Spleen (tissue), 11 donors: ENCODE measurements around the gene DMD. TPM values are rescaled to one million over a fixed set of nuclear protein-coding genes. Genes with fewer than 3 reads are reported as not detected.

ENCODE experiments used
- DNase-seq: peaks from one replicate; pipeline ENCODE4 v3.0.0-alpha.2; 2020
- H3K27ac ChIP-seq, 8 donors: fragments of 200-600 bp; sonication (generic) in 7 of 8; 1 replicate in 4 of 8; 2 replicates in 4 of 8; pipeline versions ENCODE4 v1.5.0 to v1.8.0; 2016 to 2021; ENCODE audit warnings: inconsistent platforms in 4 of 8, mild to moderate bottlenecking in 4 of 8, moderate library complexity in 1 of 8
- H3K27me3 ChIP-seq, 7 donors: fragments of 200-600 bp; sonication (generic) in 6 of 7; replicated peaks in 1 of 7; 1 replicate in 4 of 7; 2 replicates in 3 of 7; pipeline versions ENCODE4 v1.5.0 to v1.8.0; 2016 to 2021; ENCODE audit warnings: inconsistent platforms in 3 of 7, mild to moderate bottlenecking in 1 of 7
- H3K36me3 ChIP-seq, 6 donors: fragments of 200-600 bp; sonication (generic) in 5 of 6; 1 replicate in 4 of 6; 2 replicates in 2 of 6; pipeline versions ENCODE4 v1.5.0 to v1.8.0; 2016 to 2021; ENCODE audit warnings: inconsistent platforms in 2 of 6
- H3K4me1 ChIP-seq, 6 donors: fragments of 200-600 bp; sonication (generic) in 5 of 6; 1 replicate in 3 of 6; 2 replicates in 3 of 6; pipeline versions ENCODE4 v1.5.0 to v1.8.0; 2016 to 2021; ENCODE audit warnings: inconsistent platforms in 3 of 6
- H3K4me3 ChIP-seq, 8 donors: fragments of 200-600 bp; sonication (generic) in 7 of 8; 1 replicate in 4 of 8; 2 replicates in 4 of 8; pipeline versions ENCODE4 v1.5.0 to v1.8.0; 2016 to 2021; ENCODE audit warnings: inconsistent platforms in 4 of 8, mild to moderate bottlenecking in 4 of 8, moderate library complexity in 2 of 8
- H3K9me3 ChIP-seq, 8 donors: fragments of 200-600 bp; sonication (generic) in 7 of 8; 1 replicate in 4 of 8; 2 replicates in 4 of 8; pipeline versions ENCODE4 v1.5.0 to v1.8.0; 2016 to 2021; ENCODE audit warnings: inconsistent platforms in 4 of 8
- POLR2A ChIP-seq, 3 donors: fragments of 450-650 bp; IDR thresholded peaks; one replicate each; pipeline ENCODE4 v1.5.1; 2017; ENCODE audit warnings: antibody characterized with exemption in 3 of 3, mild to moderate bottlenecking in 1 of 3
- POLR2AphosphoS5 ChIP-seq, 3 donors: sonication (generic); formaldehyde crosslinking; IDR thresholded peaks; one replicate each; pipeline ENCODE4 v1.5.1; 2017; ENCODE audit warnings: antibody characterized with exemption in 3 of 3
- WGBS, 5 donors: extraction: QIAGEN DNeasy Blood & Tissue Kit in 3 of 5; methylation state at CpG; one replicate each; pipeline versions ENCODE4 v1.1.5 to v1.1.7; 2013 to 2018; 5-methylcytosine and 5-hydroxymethylcytosine counted together
- intact Hi-C: fragments of 100-400 bp; cut with DNase I; formaldehyde crosslinking; loops from one replicate; pipeline ENCODE4 v1.15.0; 2023; ENCODE audit warnings: low total_unique reads
- polyA plus RNA-seq, 3 donors: library from polyadenylated mRNA; stranded (reverse); fragments of 200-250 nt; gene quantifications; one replicate each; pipeline ENCODE4 v1.2.1, GENCODE V29; 2013
- total RNA-seq, 7 donors: library from RNA; depleted of rRNA in 3 of 7; stranded (reverse); fragments of >200 nt in 3 of 7; fragmentation: NEBNext Ultra II Directional in 4 of 7; extraction: Animal tissue kit (Norgen Biotek cat#: 25700) in 4 of 7; gene quantifications; one replicate each; pipeline versions ENCODE4 v1.1.0 to v1.2.1, GENCODE V29; 2016 to 2021
- TF ChIP-seq, protein P1 (sequence below), 11 experiments: fragments of 200-600 bp in 7 of 11; fragments of 450-650 bp in 4 of 11; sonication (generic) in 4 of 11; IDR thresholded peaks in 8 of 11; conservative IDR thresholded peaks in 3 of 11; 1 replicate in 7 of 11; 2 replicates in 4 of 11; pipeline versions ENCODE4 v1.4.0 to v1.8.0; 2016 to 2021; ENCODE audit warnings: antibody characterized with exemption in 11 of 11, inconsistent platforms in 4 of 11, mild to moderate bottlenecking in 1 of 11
- donor health status: healthy with polysubstance abuse.
- donor health status: DM: no; HTN: no; CAD: no; lungs with moderate emphysema.
- donor health status: DM: no; HTN: no; CAD: no.
- donor health status: Bipolar disorder and iron deficiency.
- donor health status: healthy.
- donor health status: DM: no; HTN: no; CAD: no.
- donor health status: DM: yes; HTN: yes; CAD: no.

DMD gene
- total and polyA plus RNA-seq, 10 donors = 1.3 to 11.3 (median 4.4) TPM

DNA sequence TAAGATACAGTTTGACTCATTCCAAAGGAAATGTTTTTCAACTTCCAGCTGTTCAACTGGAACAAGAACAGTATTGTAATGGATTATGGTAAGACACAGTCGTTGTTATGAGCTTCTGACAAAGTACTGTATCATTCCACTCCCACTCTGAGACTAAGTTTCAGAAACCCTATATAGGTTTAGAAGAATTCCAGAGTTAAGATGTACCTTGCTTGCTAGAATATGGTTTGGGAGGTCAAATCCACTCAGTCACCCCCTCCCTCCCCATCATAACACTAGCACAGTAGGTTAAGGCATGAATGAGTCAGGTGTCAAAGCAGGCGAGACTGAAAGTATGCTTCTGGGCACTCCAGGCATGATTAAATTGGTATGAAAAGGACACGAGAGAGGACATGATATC is 339.7 kb downstream of the DMD start:
- no peak overlapping the region for H3K27ac ChIP-seq
- intact Hi-C loops = no loop called here
- WGBS, 5 donors = 45 to 63% (median 52%) methylated on average over 3 of the region's 3 CpGs

DNA sequence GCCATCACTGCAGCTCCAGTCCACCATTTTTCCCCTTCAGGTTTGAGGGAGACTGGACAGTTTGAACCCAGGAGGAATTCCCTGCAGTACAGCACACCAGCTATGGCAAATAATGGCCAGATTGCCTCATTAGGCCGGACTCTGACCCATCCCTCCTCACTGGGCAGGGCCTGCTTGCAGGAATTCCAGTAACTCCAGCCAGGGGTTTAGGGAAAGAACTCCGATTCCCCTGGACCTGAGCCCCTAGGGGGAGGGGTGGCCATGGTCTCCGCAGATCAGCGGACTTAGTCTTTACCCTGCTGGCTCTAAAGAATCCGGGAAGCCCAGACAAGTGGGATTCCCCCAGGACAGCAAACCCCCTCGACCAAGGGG is 342.8 kb downstream of the DMD start:
- 64 to 82% (median 76%) methylated on average over 5 to 6 of the region's 6 CpGs; no CpG with 5 or more reads in 1 of the 5 donors for WGBS, 5 donors
- no peak for DNase-seq
- Histone ChIP-seq H3K36me3 (no peaks in the 10 kb centered on the region), H3K4me3 (no peak overlapping the region), H3K4me1 (no peaks in the 10 kb centered on the region), H3K27me3 (no peaks in the 10 kb centered on the region), H3K9me3 (no peaks in the 10 kb centered on the region), H3K27ac (no peak overlapping the region)
- TF ChIP-seq POLR2A (IDR thresholded peaks at IDR 0.05) = no peak
- TF ChIP-seq POLR2AphosphoS5 (IDR thresholded peaks at IDR 0.05) = no peak
- TF ChIP-seq, protein P1, sequence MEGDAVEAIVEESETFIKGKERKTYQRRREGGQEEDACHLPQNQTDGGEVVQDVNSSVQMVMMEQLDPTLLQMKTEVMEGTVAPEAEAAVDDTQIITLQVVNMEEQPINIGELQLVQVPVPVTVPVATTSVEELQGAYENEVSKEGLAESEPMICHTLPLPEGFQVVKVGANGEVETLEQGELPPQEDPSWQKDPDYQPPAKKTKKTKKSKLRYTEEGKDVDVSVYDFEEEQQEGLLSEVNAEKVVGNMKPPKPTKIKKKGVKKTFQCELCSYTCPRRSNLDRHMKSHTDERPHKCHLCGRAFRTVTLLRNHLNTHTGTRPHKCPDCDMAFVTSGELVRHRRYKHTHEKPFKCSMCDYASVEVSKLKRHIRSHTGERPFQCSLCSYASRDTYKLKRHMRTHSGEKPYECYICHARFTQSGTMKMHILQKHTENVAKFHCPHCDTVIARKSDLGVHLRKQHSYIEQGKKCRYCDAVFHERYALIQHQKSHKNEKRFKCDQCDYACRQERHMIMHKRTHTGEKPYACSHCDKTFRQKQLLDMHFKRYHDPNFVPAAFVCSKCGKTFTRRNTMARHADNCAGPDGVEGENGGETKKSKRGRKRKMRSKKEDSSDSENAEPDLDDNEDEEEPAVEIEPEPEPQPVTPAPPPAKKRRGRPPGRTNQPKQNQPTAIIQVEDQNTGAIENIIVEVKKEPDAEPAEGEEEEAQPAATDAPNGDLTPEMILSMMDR (IDR thresholded peaks at IDR 0.05 in 8 of 11, conservative IDR thresholded peaks at IDR 0.05 in 3 of 11) = no peak
- intact Hi-C loops = no loop called here

More for the DNA sequence above, 339.7 kb downstream of the DMD start:
- H3K9me3 ChIP-seq = no peaks in the 10 kb centered on the region
- TF ChIP-seq, protein P1 (IDR thresholded peaks at IDR 0.05 in 8 of 11, conservative IDR thresholded peaks at IDR 0.05 in 3 of 11) = no peak
- TF ChIP-seq POLR2A (IDR thresholded peaks at IDR 0.05) (no peak), POLR2AphosphoS5 (IDR thresholded peaks at IDR 0.05) (no peak)
- DNase-seq = no peak
- H3K27me3 ChIP-seq = no peaks in the 10 kb centered on the region
- H3K4me1 ChIP-seq = no peaks in the 10 kb centered on the region
- no peaks in the 10 kb centered on the region for H3K36me3 ChIP-seq
- no peak overlapping the region for H3K4me3 ChIP-seq

DNA sequence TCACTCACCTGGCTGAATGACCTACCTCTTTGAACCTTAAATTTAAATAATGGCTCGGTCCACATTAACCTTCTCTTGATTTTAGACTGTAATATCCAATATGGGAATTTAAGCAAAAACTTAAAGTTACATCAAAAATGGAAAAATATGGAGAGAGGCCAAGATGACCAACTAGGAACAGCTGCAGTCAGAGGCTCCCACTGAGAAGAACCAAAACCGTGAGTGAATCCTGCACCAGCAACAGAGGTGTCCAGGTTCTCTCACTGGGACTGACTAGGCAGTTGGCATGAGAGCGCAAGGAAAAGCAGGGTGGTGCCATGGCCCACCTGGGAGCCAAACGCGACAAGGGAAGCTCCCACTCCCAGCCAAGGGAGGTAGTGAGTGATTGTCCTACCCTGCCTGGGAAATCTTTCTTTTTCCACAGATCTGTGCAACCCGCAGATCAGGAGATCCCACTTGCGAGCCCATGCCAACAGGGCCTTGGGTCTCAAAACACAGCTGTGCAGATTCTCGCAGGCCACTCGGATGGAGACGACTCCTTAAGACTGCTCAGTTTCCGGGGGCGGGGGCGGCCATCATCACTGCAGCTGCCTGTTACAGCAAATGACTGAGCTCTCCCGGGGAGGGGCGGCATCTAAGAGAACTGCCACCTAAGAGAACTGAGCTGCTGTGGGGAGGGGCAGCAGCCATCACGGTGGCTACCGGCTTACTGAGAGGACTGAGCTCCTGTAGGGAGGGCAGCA is 343.4 kb downstream of the DMD start:
- no peaks in the 10 kb centered on the region for H3K36me3 ChIP-seq
- H3K27ac ChIP-seq = no peak overlapping the region
- H3K27me3 ChIP-seq = no peaks in the 10 kb centered on the region
- TF ChIP-seq POLR2AphosphoS5 (IDR thresholded peaks at IDR 0.05) (no peak), POLR2A (IDR thresholded peaks at IDR 0.05) (no peak)
- TF ChIP-seq, protein P1 (IDR thresholded peaks at IDR 0.05 in 8 of 11, conservative IDR thresholded peaks at IDR 0.05 in 3 of 11) = no peak
- WGBS, 5 donors = 78 to 96% (median 85%) methylated on average over 7 to 17 of the region's 17 CpGs
- H3K4me3 ChIP-seq = no peak overlapping the region
- intact Hi-C loops = no loop called here
- no peaks in the 10 kb centered on the region for H3K4me1 ChIP-seq
- no peaks in the 10 kb centered on the region for H3K9me3 ChIP-seq
- DNase-seq = no peak

DNA sequence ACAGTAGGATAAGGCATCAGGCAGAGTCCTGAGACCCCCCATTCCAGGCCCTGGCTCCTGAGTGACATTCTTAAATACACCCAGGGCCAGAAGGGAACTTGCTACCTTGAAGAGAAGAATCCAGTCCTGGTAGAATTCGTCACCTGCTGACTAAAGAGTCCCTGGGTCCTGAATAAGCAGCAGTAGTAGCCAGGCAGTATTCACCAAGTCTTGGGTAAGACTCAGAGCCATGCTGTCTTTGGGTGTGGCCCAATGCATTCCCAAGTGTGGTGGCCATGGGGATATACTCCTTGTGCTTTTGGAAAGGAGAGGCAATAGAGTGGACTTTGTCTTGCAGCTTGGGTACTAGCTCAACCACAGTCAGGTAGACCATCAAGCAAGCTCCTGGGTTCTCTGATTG is 359.1 kb downstream of the DMD start:
- TF ChIP-seq POLR2A (IDR thresholded peaks at IDR 0.05) (no peak), POLR2AphosphoS5 (IDR thresholded peaks at IDR 0.05) (no peak)
- TF ChIP-seq, protein P1 (IDR thresholded peaks at IDR 0.05 in 8 of 11, conservative IDR thresholded peaks at IDR 0.05 in 3 of 11) = no peak
- no peak for DNase-seq
- no peaks in the 10 kb centered on the region for H3K4me1 ChIP-seq
- H3K4me3 ChIP-seq = no peak overlapping the region
- 26 to 73% (median 43%) methylated on average over 1 of the region's 1 CpG for WGBS, 5 donors
- no peaks in the 10 kb centered on the region for H3K27me3 ChIP-seq
- no peak overlapping the region for H3K27ac ChIP-seq
- no peaks in the 10 kb centered on the region for H3K9me3 ChIP-seq
- H3K36me3 ChIP-seq = no peaks in the 10 kb centered on the region
- intact Hi-C loops = no loop called here
